HUES64 (cell line): ENCODE results near the gene LGALS3BP.
"Not testable (repeated sequence)": the region's sequence is repeated elsewhere in the genome, so short reads cannot be mapped to it uniquely, and the experiment has no call there.

Source experiments
- H3K27ac ChIP-seq: 2 replicates; pipeline ENCODE4 v1.7.0; 2013; ENCODE audit warnings: low read depth, low read length, inconsistent platforms
- H3K27me3 ChIP-seq: 2 replicates; pipeline ENCODE4 v1.6.1; 2013; ENCODE audit warnings: mild to moderate bottlenecking, low read length; ENCODE audit not compliant: insufficient read depth
- H3K36me3 ChIP-seq: 2 replicates; pipeline ENCODE4 v1.6.1; 2013; ENCODE audit warnings: mild to moderate bottlenecking, low read length; ENCODE audit not compliant: insufficient read depth
- H3K4me1 ChIP-seq: 2 replicates; pipeline ENCODE4 v1.6.1; 2013; ENCODE audit warnings: mild to moderate bottlenecking, low read length, moderate library complexity; ENCODE audit not compliant: insufficient read depth
- H3K4me3 ChIP-seq: 2 replicates; pipeline ENCODE4 v1.5.1; 2013; ENCODE audit warnings: mild to moderate bottlenecking, low read length, moderate library complexity
- H3K9ac ChIP-seq: 2 replicates; pipeline ENCODE4 v1.6.1; 2013; ENCODE audit warnings: mild to moderate bottlenecking, low read depth, low read length
- H3K9me3 ChIP-seq: 2 replicates; pipeline ENCODE4 v1.6.1; 2013; ENCODE audit warnings: low read depth, low read length; ENCODE audit not compliant: insufficient read depth
- WGBS: fragments of 150-250, 120-280 bp; methylation state at CpG from one replicate; pipeline ENCODE4 v1.1.7; 2013; ENCODE audit warnings: missing lambda C conversion rate; 5-methylcytosine and 5-hydroxymethylcytosine counted together

Gene LGALS3BP

DNA sequence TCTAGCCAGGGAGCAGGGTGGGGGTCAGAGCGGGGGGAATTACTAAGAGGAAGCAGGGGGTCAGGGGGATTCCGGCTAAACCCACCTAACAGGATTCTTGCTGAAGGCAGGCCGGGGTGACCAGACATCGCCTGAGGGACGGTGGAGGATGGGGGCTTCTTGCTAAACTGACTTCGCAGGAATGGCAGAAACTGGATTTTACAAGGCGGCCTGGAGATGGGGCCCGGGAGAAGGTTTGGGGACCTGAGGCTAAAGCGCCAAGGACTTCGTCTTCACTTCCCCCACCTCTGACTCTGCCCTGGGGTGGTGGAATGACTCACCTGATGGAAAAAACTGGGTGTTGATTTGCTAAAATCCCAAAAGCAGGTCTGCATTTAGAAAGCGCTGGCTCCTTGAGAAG lies 23.5 kb downstream of the LGALS3BP start:
- WGBS: 83% methylated on average over 11 of the region's 11 CpGs
- Histone ChIP-seq H3K9ac (no peak overlapping the region), H3K27ac (no peak overlapping the region), H3K36me3 (no peaks in the 10 kb centered on the region), H3K4me3 (no peak overlapping the region), H3K9me3 (no peaks in the 10 kb centered on the region), H3K4me1 (peaks cover 3% of the 10 kb centered on the region), H3K27me3 (no peaks in the 10 kb centered on the region)

GRCh38 chr17:78954684-78955083 lies 25.0 kb downstream of the LGALS3BP start:
- Histone ChIP-seq H3K4me1 (peaks cover 3% of the 10 kb centered on the region), H3K27ac (no peak overlapping the region), H3K36me3 (no peaks in the 10 kb centered on the region), H3K9ac (no peak overlapping the region), H3K4me3 (no peak overlapping the region), H3K9me3 (peaks cover 13% of the 10 kb centered on the region), H3K27me3 (no peaks in the 10 kb centered on the region)
- WGBS: 94% methylated on average over 14 of the region's 14 CpGs

DNA sequence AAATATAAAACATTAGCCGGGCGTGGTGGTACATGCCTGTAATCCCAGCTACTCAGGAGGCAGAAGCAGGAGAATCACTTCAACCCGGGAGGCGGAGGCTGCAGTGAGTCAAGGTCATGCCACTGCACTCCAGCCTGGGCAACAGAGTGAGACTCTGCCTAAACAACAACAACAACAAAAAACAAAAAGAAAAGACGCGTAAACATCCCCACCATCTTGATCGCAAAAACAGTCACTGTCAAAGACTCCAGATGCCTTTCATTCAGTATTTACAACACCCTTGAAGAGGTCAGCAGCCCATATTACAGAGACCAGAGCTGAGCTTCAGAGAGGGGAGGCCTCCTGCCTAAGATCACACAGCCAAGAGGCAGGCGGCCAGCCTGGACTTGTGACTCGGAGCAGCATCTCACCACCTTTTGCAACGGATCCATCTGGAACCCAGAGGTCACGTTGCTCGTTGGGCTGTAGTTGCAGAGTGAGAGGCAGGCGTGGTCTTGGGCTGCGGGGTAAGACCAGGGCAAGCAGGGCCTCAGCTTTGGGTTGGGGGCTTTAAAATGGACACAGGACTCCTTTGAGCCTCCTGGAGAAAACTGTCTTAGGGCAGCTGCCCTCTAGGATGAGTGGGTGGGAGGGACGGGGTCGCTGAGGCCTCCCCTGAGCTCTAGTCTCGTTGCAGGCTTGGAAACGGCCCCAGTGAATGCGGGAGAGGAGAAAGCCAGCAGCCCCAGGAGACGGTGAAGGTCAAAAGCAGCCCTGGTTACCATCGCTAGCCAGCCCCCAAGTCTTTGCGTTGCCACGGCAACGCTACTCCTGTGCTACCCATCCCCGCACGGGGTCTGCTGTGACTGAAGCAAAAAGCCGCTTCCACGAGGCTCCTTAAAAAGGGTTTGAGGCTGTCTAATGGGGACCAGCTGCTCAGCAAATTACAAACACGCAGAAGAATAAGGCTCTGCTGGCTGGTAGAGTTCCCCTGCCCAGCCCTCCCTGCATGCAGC lies 26.1 kb downstream of the LGALS3BP start:
- peaks cover 3% of the 10 kb centered on the region for H3K4me1 ChIP-seq
- no peaks in the 10 kb centered on the region for H3K36me3 ChIP-seq
- no peak overlapping the region for H3K9ac ChIP-seq
- no peaks in the 10 kb centered on the region for H3K27me3 ChIP-seq
- H3K4me3 ChIP-seq: no peak overlapping the region
- WGBS: 77% methylated on average over 29 of the region's 29 CpGs
- H3K27ac ChIP-seq: no peak overlapping the region
- H3K9me3 ChIP-seq: peaks cover 13% of the 10 kb centered on the region

- Histone ChIP-seq H3K36me3 (no peaks in the 10 kb centered on the region), H3K27ac (no peak overlapping the region), H3K9me3 (peaks cover 13% of the 10 kb centered on the region), H3K4me1 (peaks cover 3% of the 10 kb centered on the region), H3K4me3 (no peak overlapping the region), H3K27me3 (no peaks in the 10 kb centered on the region), H3K9ac (no peak overlapping the region)
- 91% methylated on average over 10 of the region's 10 CpGs for WGBS
Observed at GRCh38 chr17:78952706-78953105, 27.0 kb downstream of the LGALS3BP start.

- no peaks in the 10 kb centered on the region for H3K27me3 ChIP-seq
- H3K4me1 ChIP-seq: peaks cover 3% of the 10 kb centered on the region
- 72% methylated on average over 12 of the region's 12 CpGs for WGBS
- no peaks in the 10 kb centered on the region for H3K36me3 ChIP-seq
- no peak overlapping the region for H3K27ac ChIP-seq
- H3K9ac ChIP-seq: no peak overlapping the region
- H3K4me3 ChIP-seq: no peak overlapping the region
- peaks cover 13% of the 10 kb centered on the region for H3K9me3 ChIP-seq
Observed at GRCh38 chr17:78951967-78952551, 27.7 kb downstream of the LGALS3BP start.

- Histone ChIP-seq H3K27ac (no peak overlapping the region), H3K36me3 (no peaks in the 10 kb centered on the region), H3K4me1 (peaks cover 3% of the 10 kb centered on the region; the same call in 1 of the 2 replicates), H3K9ac (no peak overlapping the region), H3K27me3 (no peaks in the 10 kb centered on the region), H3K9me3 (peaks cover 13% of the 10 kb centered on the region), H3K4me3 (no peak overlapping the region)
- 90% methylated on average over 2 of the region's 2 CpGs for WGBS
Observed at GRCh38 chr17:78950870-78951269, 28.9 kb downstream of the LGALS3BP start.

GRCh38 chr17:78947235-78948149 lies 32.2 kb downstream of the LGALS3BP start:
- H3K36me3 ChIP-seq: no peaks in the 10 kb centered on the region
- H3K27ac ChIP-seq: no peak overlapping the region
- no peaks in the 10 kb centered on the region for H3K27me3 ChIP-seq
- WGBS: 81% methylated on average over 17 of the region's 18 CpGs
- H3K9me3 ChIP-seq: peaks cover 13% of the 10 kb centered on the region
- no peak overlapping the region for H3K9ac ChIP-seq
- H3K4me1 ChIP-seq: no peaks in the 10 kb centered on the region; the same call in 1 of the 2 replicates
- H3K4me3 ChIP-seq: no peak overlapping the region

- Histone ChIP-seq H3K4me1 (no peaks in the 10 kb centered on the region; the same call in 1 of the 2 replicates), H3K27me3 (no peaks in the 10 kb centered on the region), H3K9me3 (peaks cover 13% of the 10 kb centered on the region), H3K36me3 (no peaks in the 10 kb centered on the region), H3K9ac (no peak overlapping the region), H3K27ac (no peak overlapping the region), H3K4me3 (no peak overlapping the region)
- 93% methylated on average over 7 of the region's 8 CpGs for WGBS
Observed at GRCh38 chr17:78946631-78947030, 33.1 kb downstream of the LGALS3BP start.

DNA sequence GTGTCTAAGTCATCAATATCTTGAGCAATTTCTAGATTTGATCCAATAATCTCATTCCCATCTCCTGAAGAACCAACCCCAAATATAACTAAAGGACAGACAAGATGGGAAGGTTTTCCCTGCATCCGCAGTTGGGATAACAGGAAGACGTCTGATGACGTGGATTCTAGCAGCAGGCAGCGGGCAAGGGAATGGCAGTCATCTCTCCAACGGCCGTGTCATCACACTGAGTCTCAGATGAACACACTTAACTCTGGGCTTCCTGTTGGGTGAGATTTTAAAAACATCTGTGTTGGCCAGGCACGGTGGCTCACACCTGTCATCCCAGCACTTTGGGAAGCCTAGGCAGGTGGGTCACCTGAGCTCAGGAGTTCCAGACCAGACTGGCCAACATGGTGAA lies 33.6 kb downstream of the LGALS3BP start:
- Histone ChIP-seq H3K4me3 (no peak overlapping the region), H3K27ac (no peak overlapping the region), H3K27me3 (no peaks in the 10 kb centered on the region), H3K9ac (no peak overlapping the region), H3K4me1 (no peaks in the 10 kb centered on the region; the same call in 1 of the 2 replicates), H3K36me3 (no peaks in the 10 kb centered on the region), H3K9me3 (peaks cover 13% of the 10 kb centered on the region)
- 89% methylated on average over 7 of the region's 7 CpGs for WGBS

- not testable (repeated sequence) for H3K27ac ChIP-seq, H3K9me3 ChIP-seq, H3K9ac ChIP-seq, H3K27me3 ChIP-seq, H3K36me3 ChIP-seq, H3K4me3 ChIP-seq, H3K4me1 ChIP-seq
- WGBS: 96% methylated on average over 11 of the region's 12 CpGs
Observed at GRCh38 chr17:78945455-78945854, 34.3 kb downstream of the LGALS3BP start.
